Astrocyte of the cerebellum (primary cell): ENCODE data around the gene CNDP1.

Experiments
- DNase-seq: peaks from one replicate; pipeline ENCODE4 v3.0.0-alpha.2; 2011; ENCODE audit warnings: low read depth
- H3K4me3 ChIP-seq: 2 replicates; pipeline ENCODE4 v1.5.1; 2011; ENCODE audit warnings: mild to moderate bottlenecking, low read depth, low read length, moderate library complexity
- CTCF ChIP-seq: IDR thresholded peaks from 2 replicates; pipeline ENCODE4 v1.5.1; 2012; ENCODE audit warnings: low read length, low read depth, moderate library complexity, mild to moderate bottlenecking; ENCODE audit errors: missing control alignments
- in situ Hi-C: cut with HindIII; loops from 2 replicates; pipeline ENCODE4 v1.10.0; 2017; ENCODE audit warnings: low sequenced_read_pairs

The CNDP1 gene

GRCh38 chr18:74623047-74623816 lies 88.9 kb downstream of the CNDP1 start:
- in situ Hi-C loops, result no loop called here
- peak; percentile 51 for TF ChIP-seq CTCF
- DNase-seq, result no peak
- H3K4me3 ChIP-seq, result no peak overlapping the region

GRCh38 chr18:74624466-74624865 lies 90.2 kb downstream of the CNDP1 start:
- H3K4me3 ChIP-seq, result no peak overlapping the region
- in situ Hi-C loops, result no loop called here
- no peak for TF ChIP-seq CTCF
- DNase-seq, result no peak

GRCh38 chr18:74625157-74625556 lies 90.9 kb downstream of the CNDP1 start:
- in situ Hi-C loops, result no loop called here
- DNase-seq, result no peak
- TF ChIP-seq CTCF, result no peak
- H3K4me3 ChIP-seq, result no peak overlapping the region

- no peak overlapping the region for H3K4me3 ChIP-seq
- in situ Hi-C loops, result no loop called here
- DNase-seq, result no peak
- no peak for TF ChIP-seq CTCF
Measured at GRCh38 chr18:74626049-74626874, 92.0 kb downstream of the CNDP1 start.

- no peak for TF ChIP-seq CTCF
- H3K4me3 ChIP-seq, result no peak overlapping the region
- DNase-seq, result no peak
- in situ Hi-C loops, result no loop called here
Measured at GRCh38 chr18:74630804-74631203, 96.5 kb downstream of the CNDP1 start.

- no peak for TF ChIP-seq CTCF
- H3K4me3 ChIP-seq, result no peak overlapping the region
- no peak for DNase-seq
- in situ Hi-C loops, result no loop called here
Measured at GRCh38 chr18:74631212-74631611, 96.9 kb downstream of the CNDP1 start.
